Medulla oblongata (tissue), 1 donor: ENCODE results near the gene DISP2.
A peak's percentile ranks its signal among the peaks of the same experiment; 100 is the strongest.

Experiments used
- DNase-seq: peaks from one replicate; pipeline ENCODE4 v3.0.0-alpha.2; 2015; ENCODE audit errors: extremely low spot score

Gene DISP2

GRCh38 chr15:40342416-40343320 is 15.4 kb upstream of the DISP2 start:
- no peak for DNase-seq

- DNase-seq: no peak
Observed at GRCh38 chr15:40343512-40343911, 14.5 kb upstream of the DISP2 start.

- DNase-seq: no peak
Observed at GRCh38 chr15:40344217-40344616, 13.8 kb upstream of the DISP2 start.

- DNase-seq: peak; percentile 71
Observed at GRCh38 chr15:40344631-40345120, 13.3 kb upstream of the DISP2 start.

GRCh38 chr15:40345225-40345866 is 12.7 kb upstream of the DISP2 start:
- no peak for DNase-seq

- no peak for DNase-seq
Observed at GRCh38 chr15:40345867-40346578, 12.0 kb upstream of the DISP2 start.

GRCh38 chr15:40346579-40347558 is 11.2 kb upstream of the DISP2 start:
- no peak for DNase-seq

GRCh38 chr15:40347559-40348473 is 10.2 kb upstream of the DISP2 start:
- no peak for DNase-seq

- no peak for DNase-seq
Observed at GRCh38 chr15:40348474-40348870, 9.5 kb upstream of the DISP2 start.

GRCh38 chr15:40349163-40349562 is 8.9 kb upstream of the DISP2 start:
- DNase-seq: no peak

- no peak for DNase-seq
Observed at GRCh38 chr15:40352281-40352901, 5.6 kb upstream of the DISP2 start.

- DNase-seq: no peak
Observed at GRCh38 chr15:40353697-40354096, 4.3 kb upstream of the DISP2 start.

GRCh38 chr15:40354408-40355171 is 3.4 kb upstream of the DISP2 start:
- no peak for DNase-seq

GRCh38 chr15:40355976-40356585 is 1.9 kb upstream of the DISP2 start:
- DNase-seq: no peak

- no peak for DNase-seq
Observed at GRCh38 chr15:40357246-40357645, 773 bp upstream of the DISP2 start.

- no peak for DNase-seq
Observed at GRCh38 chr15:40358471-40359353, 693 bp downstream of the DISP2 start.

GRCh38 chr15:40360015-40360414 is 2.0 kb downstream of the DISP2 start:
- DNase-seq: no peak
